ENCODE measurements around the gene KRT80.

Gene KRT80

GRCh38 chr12:52178984-52179383 lies 12.8 kb downstream of the KRT80 start:
- H3K9me3 ChIP-seq (ENCODE audit: control insufficient read depth, low read depth, low read length): no peaks in the 10 kb centered on the region
- H3K27ac ChIP-seq (ENCODE audit: low read length): no peak overlapping the region
- peaks cover 15% of the 10 kb centered on the region for H3K4me1 ChIP-seq (ENCODE audit: control insufficient read depth, low read depth, low read length)
- H3K4me3 ChIP-seq (ENCODE audit: low read length): no peak overlapping the region
- H3K9ac ChIP-seq (ENCODE audit: low read length): no peak overlapping the region
- no peaks in the 10 kb centered on the region for H3K36me3 ChIP-seq (ENCODE audit: control insufficient read depth, low read depth, low read length)
- H3K27me3 ChIP-seq (ENCODE audit: control insufficient read depth, insufficient read depth, low read length): no peaks in the 10 kb centered on the region

- Histone ChIP-seq H3K27me3 (ENCODE audit: control insufficient read depth, insufficient read depth, low read length) (no peaks in the 10 kb centered on the region), H3K27ac (ENCODE audit: low read length) (no peak overlapping the region), H3K36me3 (ENCODE audit: control insufficient read depth, low read depth, low read length) (no peaks in the 10 kb centered on the region), H3K9me3 (ENCODE audit: control insufficient read depth, low read depth, low read length) (no peaks in the 10 kb centered on the region), H3K4me1 (ENCODE audit: control insufficient read depth, low read depth, low read length) (peaks cover 15% of the 10 kb centered on the region), H3K4me3 (ENCODE audit: low read length) (no peak overlapping the region), H3K9ac (ENCODE audit: low read length) (no peak overlapping the region)
These were observed 13.4 kb downstream of the KRT80 start for GRCh38 chr12:52178443-52178842.

- Histone ChIP-seq H3K27ac (ENCODE audit: low read length) (no peak overlapping the region), H3K4me1 (ENCODE audit: control insufficient read depth, low read depth, low read length) (no peaks in the 10 kb centered on the region), H3K9me3 (ENCODE audit: control insufficient read depth, low read depth, low read length) (no peaks in the 10 kb centered on the region), H3K9ac (ENCODE audit: low read length) (no peak overlapping the region), H3K27me3 (ENCODE audit: control insufficient read depth, insufficient read depth, low read length) (no peaks in the 10 kb centered on the region), H3K36me3 (ENCODE audit: control insufficient read depth, low read depth, low read length) (no peaks in the 10 kb centered on the region), H3K4me3 (ENCODE audit: low read length) (no peak overlapping the region)
These were observed 16.2 kb downstream of the KRT80 start for GRCh38 chr12:52175371-52176350.

GRCh38 chr12:52173526-52173925 lies 18.3 kb downstream of the KRT80 start:
- H3K27ac ChIP-seq (ENCODE audit: low read length): no peak overlapping the region
- no peaks in the 10 kb centered on the region for H3K4me1 ChIP-seq (ENCODE audit: control insufficient read depth, low read depth, low read length)
- H3K9me3 ChIP-seq (ENCODE audit: control insufficient read depth, low read depth, low read length): no peaks in the 10 kb centered on the region
- H3K27me3 ChIP-seq (ENCODE audit: control insufficient read depth, insufficient read depth, low read length): no peaks in the 10 kb centered on the region
- no peak overlapping the region for H3K9ac ChIP-seq (ENCODE audit: low read length)
- H3K4me3 ChIP-seq (ENCODE audit: low read length): no peak overlapping the region
- no peaks in the 10 kb centered on the region for H3K36me3 ChIP-seq (ENCODE audit: control insufficient read depth, low read depth, low read length)

GRCh38 chr12:52172956-52173355 lies 18.9 kb downstream of the KRT80 start:
- H3K27me3 ChIP-seq (ENCODE audit: control insufficient read depth, insufficient read depth, low read length): no peaks in the 10 kb centered on the region
- no peak overlapping the region for H3K4me3 ChIP-seq (ENCODE audit: low read length)
- no peak overlapping the region for H3K27ac ChIP-seq (ENCODE audit: low read length)
- no peak overlapping the region for H3K9ac ChIP-seq (ENCODE audit: low read length)
- no peaks in the 10 kb centered on the region for H3K9me3 ChIP-seq (ENCODE audit: control insufficient read depth, low read depth, low read length)
- H3K36me3 ChIP-seq (ENCODE audit: control insufficient read depth, low read depth, low read length): no peaks in the 10 kb centered on the region
- H3K4me1 ChIP-seq (ENCODE audit: control insufficient read depth, low read depth, low read length): peaks cover 3% of the 10 kb centered on the region

GRCh38 chr12:52171950-52172512 lies 19.8 kb downstream of the KRT80 start:
- Histone ChIP-seq H3K4me3 (ENCODE audit: low read length) (no peak overlapping the region), H3K4me1 (ENCODE audit: control insufficient read depth, low read depth, low read length) (peaks cover 4% of the 10 kb centered on the region), H3K27me3 (ENCODE audit: control insufficient read depth, insufficient read depth, low read length) (no peaks in the 10 kb centered on the region), H3K27ac (ENCODE audit: low read length) (no peak overlapping the region), H3K9ac (ENCODE audit: low read length) (no peak overlapping the region), H3K36me3 (ENCODE audit: control insufficient read depth, low read depth, low read length) (no peaks in the 10 kb centered on the region), H3K9me3 (ENCODE audit: control insufficient read depth, low read depth, low read length) (no peaks in the 10 kb centered on the region)

- Histone ChIP-seq H3K36me3 (ENCODE audit: control insufficient read depth, low read depth, low read length) (no peaks in the 10 kb centered on the region), H3K4me3 (ENCODE audit: low read length) (no peak overlapping the region), H3K9me3 (ENCODE audit: control insufficient read depth, low read depth, low read length) (no peaks in the 10 kb centered on the region), H3K4me1 (ENCODE audit: control insufficient read depth, low read depth, low read length) (peaks cover 4% of the 10 kb centered on the region), H3K27ac (ENCODE audit: low read length) (no peak overlapping the region), H3K27me3 (ENCODE audit: control insufficient read depth, insufficient read depth, low read length) (no peaks in the 10 kb centered on the region), H3K9ac (ENCODE audit: low read length) (no peak overlapping the region)
These were observed 21.0 kb downstream of the KRT80 start for GRCh38 chr12:52170827-52171226.

- Histone ChIP-seq H3K36me3 (ENCODE audit: control insufficient read depth, low read depth, low read length) (no peaks in the 10 kb centered on the region), H3K27ac (ENCODE audit: low read length) (no peak overlapping the region), H3K27me3 (ENCODE audit: control insufficient read depth, insufficient read depth, low read length) (no peaks in the 10 kb centered on the region), H3K9me3 (ENCODE audit: control insufficient read depth, low read depth, low read length) (no peaks in the 10 kb centered on the region), H3K4me3 (ENCODE audit: low read length) (no peak overlapping the region), H3K9ac (ENCODE audit: low read length) (no peak overlapping the region), H3K4me1 (ENCODE audit: control insufficient read depth, low read depth, low read length) (peaks cover 4% of the 10 kb centered on the region)
These were observed 21.9 kb downstream of the KRT80 start for GRCh38 chr12:52169886-52170285.

- no peak overlapping the region for H3K9ac ChIP-seq (ENCODE audit: low read length)
- H3K4me3 ChIP-seq (ENCODE audit: low read length): no peak overlapping the region
- H3K36me3 ChIP-seq (ENCODE audit: control insufficient read depth, low read depth, low read length): no peaks in the 10 kb centered on the region
- H3K27me3 ChIP-seq (ENCODE audit: control insufficient read depth, insufficient read depth, low read length): no peaks in the 10 kb centered on the region
- no peaks in the 10 kb centered on the region for H3K9me3 ChIP-seq (ENCODE audit: control insufficient read depth, low read depth, low read length)
- no peak overlapping the region for H3K27ac ChIP-seq (ENCODE audit: low read length)
- H3K4me1 ChIP-seq (ENCODE audit: control insufficient read depth, low read depth, low read length): peaks cover 7% of the 10 kb centered on the region
These were observed 23.6 kb downstream of the KRT80 start for GRCh38 chr12:52168019-52168717.

- no peaks in the 10 kb centered on the region for H3K36me3 ChIP-seq (ENCODE audit: control insufficient read depth, low read depth, low read length)
- no peak overlapping the region for H3K9ac ChIP-seq (ENCODE audit: low read length)
- no peak overlapping the region for H3K4me3 ChIP-seq (ENCODE audit: low read length)
- no peaks in the 10 kb centered on the region for H3K27me3 ChIP-seq (ENCODE audit: control insufficient read depth, insufficient read depth, low read length)
- no peak overlapping the region for H3K27ac ChIP-seq (ENCODE audit: low read length)
- H3K9me3 ChIP-seq (ENCODE audit: control insufficient read depth, low read depth, low read length): no peaks in the 10 kb centered on the region
- peaks cover 7% of the 10 kb centered on the region for H3K4me1 ChIP-seq (ENCODE audit: control insufficient read depth, low read depth, low read length)
These were observed 24.3 kb downstream of the KRT80 start for GRCh38 chr12:52167526-52167925.

- no peak overlapping the region for H3K27ac ChIP-seq (ENCODE audit: low read length)
These were observed 25.1 kb downstream of the KRT80 start for GRCh38 chr12:52166672-52167071.

More at GRCh38 chr12:52166672-52167071, 25.1 kb downstream of the KRT80 start:
- no peak overlapping the region for H3K9ac ChIP-seq (ENCODE audit: low read length)
- no peaks in the 10 kb centered on the region for H3K36me3 ChIP-seq (ENCODE audit: control insufficient read depth, low read depth, low read length)
- H3K4me1 ChIP-seq (ENCODE audit: control insufficient read depth, low read depth, low read length): peaks cover 7% of the 10 kb centered on the region
- H3K4me3 ChIP-seq (ENCODE audit: low read length): no peak overlapping the region
- H3K27me3 ChIP-seq (ENCODE audit: control insufficient read depth, insufficient read depth, low read length): no peaks in the 10 kb centered on the region
- H3K9me3 ChIP-seq (ENCODE audit: control insufficient read depth, low read depth, low read length): no peaks in the 10 kb centered on the region
